Endothelial cell of umbilical vein (primary cell): ENCODE data around the gene NBEA. TPM values are rescaled to one million over a fixed set of nuclear protein-coding genes. Genes with fewer than 3 reads are reported as not detected.

Source experiments
- BruUV-seq: library from RNA; stranded (reverse); fragments of 400-500 nt; replicated peaks from 2 replicates; lab custom pipeline; 2021; lab: Mats Ljungman, UMichigan
- CTCF ChIA-PET: fragments of 300-600, 350-600 bp; sonication (Branson Sonifier 250); formaldehyde crosslinking; loops from one replicate; lab custom pipeline; 2021; ENCODE audit warnings: antibody characterized with exemption, inconsistent platforms; lab: Charles Lee
- POLR2A ChIA-PET: fragments of 300-600, 350-600 bp; sonication (Branson Sonifier 250); formaldehyde crosslinking; loops from one replicate; lab custom pipeline; 2021; ENCODE audit warnings: antibody characterized with exemption, inconsistent platforms; lab: Charles Lee
- DNase-seq: peaks from one replicate; pipeline ENCODE4 v3.0.0-alpha.2; 2011; ENCODE audit warnings: low read depth, low spot score
- FAIRE-seq: peaks from 2 replicates; lab custom pipeline; 2011; peaks lifted over from hg19 to GRCh38; lab: Jason Lieb, UNC
- H2AFZ ChIP-seq: 2 replicates; pipeline ENCODE4 v1.6.0; 2012; ENCODE audit warnings: low read depth, low read length, control low read depth, inconsistent platforms
- H3K27ac ChIP-seq: 2 replicates; pipeline ENCODE4 v1.5.1; 2011; ENCODE audit warnings: low read depth, mild to moderate bottlenecking, control low read depth, low read length, moderate library complexity; ENCODE audit not compliant: insufficient read depth
- H3K27me3 ChIP-seq, 2 experiments: 2 replicates each; pipeline versions ENCODE4 v1.6.0 to v1.6.1; 2011; ENCODE audit warnings: low read length in 2 of 2, mixed read lengths in 1 of 2; ENCODE audit not compliant: control insufficient read depth in 2 of 2, insufficient read depth in 2 of 2
- H3K36me3 ChIP-seq, 2 experiments: 2 replicates in 1 of 2; 3 replicates in 1 of 2; pipeline ENCODE4 v1.5.1; 2011; ENCODE audit warnings: low read length in 2 of 2, mild to moderate bottlenecking in 1 of 2, moderate library complexity in 1 of 2; ENCODE audit not compliant: control insufficient read depth in 2 of 2, insufficient read depth in 2 of 2; ENCODE audit errors: extremely low read depth in 1 of 2
- H3K4me1 ChIP-seq: 3 replicates; pipeline ENCODE4 v1.5.1; 2011; ENCODE audit warnings: mild to moderate bottlenecking, low read length; ENCODE audit not compliant: control insufficient read depth, insufficient read depth; ENCODE audit errors: extremely low read depth
- H3K4me2 ChIP-seq: 2 replicates; pipeline ENCODE4 v1.6.1; 2011; ENCODE audit warnings: low read length, control low read depth, mixed read lengths; ENCODE audit not compliant: insufficient read depth
- H3K4me3 ChIP-seq, 3 experiments: fragments of 200-600 bp in 1 of 3; sonication (generic), shearing (Covaris generic) in 1 of 3; replicated peaks in 1 of 3; 2 replicates each; pipeline ENCODE4 v1.5.1; 2011 to 2016; ENCODE audit warnings: control low read depth in 3 of 3, low read length in 3 of 3, mild to moderate bottlenecking in 2 of 3, inconsistent platforms in 1 of 3, low read depth in 1 of 3, moderate library complexity in 1 of 3; ENCODE audit not compliant: insufficient read depth in 1 of 3
- H3K79me2 ChIP-seq: 2 replicates; pipeline ENCODE4 v1.6.0; 2012; ENCODE audit warnings: low read length, inconsistent platforms; ENCODE audit not compliant: control insufficient read depth, insufficient read depth
- H3K9ac ChIP-seq: replicated peaks from 2 replicates; pipeline ENCODE3; 2011; ENCODE audit warnings: low read length, control low read depth; ENCODE audit not compliant: insufficient read depth; ENCODE audit errors: extremely low read depth
- H3K9me1 ChIP-seq: replicated peaks from 3 replicates; pipeline ENCODE4 v1.6.0; 2011; ENCODE audit warnings: mild to moderate bottlenecking, low read length; ENCODE audit not compliant: control insufficient read depth, insufficient read depth; ENCODE audit errors: extremely low read depth
- H3K9me3 ChIP-seq: replicated peaks from 2 replicates; pipeline ENCODE4 v1.5.1; 2012; ENCODE audit warnings: low read length, inconsistent platforms; ENCODE audit not compliant: control insufficient read depth, insufficient read depth
- H4K20me1 ChIP-seq: replicated peaks from 2 replicates; pipeline ENCODE3; 2011; ENCODE audit warnings: mild to moderate bottlenecking, low read length; ENCODE audit not compliant: control insufficient read depth, insufficient read depth; ENCODE audit errors: extremely low read depth
- EZH2 ChIP-seq: IDR thresholded peaks from 2 replicates; pipeline ENCODE4 v1.6.1; 2012; ENCODE audit warnings: borderline replicate concordance, low read depth, mild to moderate bottlenecking, moderate library complexity, low read length, inconsistent platforms; ENCODE audit not compliant: severe bottlenecking
- FOS ChIP-seq: IDR thresholded peaks from 2 replicates; pipeline ENCODE4 v1.6.1; 2011; ENCODE audit warnings: mild to moderate bottlenecking, low read length, moderate library complexity, borderline replicate concordance; ENCODE audit not compliant: insufficient read depth
- GATA2 ChIP-seq: IDR thresholded peaks from 2 replicates; pipeline ENCODE4 v1.7.0; 2011; ENCODE audit warnings: low read depth, mild to moderate bottlenecking, moderate library complexity, mixed read lengths, low read length; ENCODE audit not compliant: insufficient read length, insufficient read depth
- JUN ChIP-seq: IDR thresholded peaks from 2 replicates; pipeline ENCODE4 v1.6.1; 2011; ENCODE audit warnings: borderline replicate concordance, low read depth; ENCODE audit not compliant: insufficient read length, insufficient read depth
- MAX ChIP-seq: IDR thresholded peaks from 2 replicates; pipeline ENCODE4 v1.6.1; 2011; ENCODE audit not compliant: insufficient read depth, insufficient read length
- MYC ChIP-seq: IDR thresholded peaks from one replicate; pipeline ENCODE4 v1.6.1; 2011; ENCODE audit warnings: mild to moderate bottlenecking, low read depth, low read length
- POLR2A ChIP-seq: IDR thresholded peaks from 2 replicates; pipeline ENCODE4 v1.6.1; 2012; ENCODE audit warnings: low read depth, mild to moderate bottlenecking, control low read depth, low read length
- POLR2AphosphoS5 ChIP-seq: IDR thresholded peaks from 2 replicates; pipeline ENCODE4 v1.6.1; 2012; ENCODE audit warnings: low read depth, mild to moderate bottlenecking, control low read depth, low read length, moderate library complexity; ENCODE audit not compliant: insufficient read depth
- dilution Hi-C: fragments of 300-500 bp; cut with MboI; formaldehyde crosslinking; loops from one replicate; pipeline ENCODE4 v1.15.0; 2019; ENCODE audit warnings: low sequenced_read_pairs; ENCODE audit not compliant: extremely low pct_ligation_motif_present
- intact Hi-C: fragments of 100-400 bp; cut with micrococcal nuclease; formaldehyde crosslinking; loops from one replicate; pipeline ENCODE4 v1.10.0; 2022
- polyA plus RNA-seq, 4 experiments: library from polyadenylated mRNA; depleted of rRNA in 3 of 4; stranded (reverse) in 3 of 4; unstranded in 1 of 4; fragments of >200 nt; gene quantifications; 2 replicates each; pipeline versions ENCODE4 v1.2.1 to v1.2.3, GENCODE V29; 2011 to 2012; ENCODE audit warnings: missing spikeins in 1 of 4
- total RNA-seq: library from RNA; stranded (reverse); gene quantifications from 2 replicates; pipeline ENCODE4 v1.2.3, GENCODE V29; 2021

The NBEA gene
- total and polyA plus RNA-seq, 2 donors (not counting 3 experiments of a cell fraction or from before 2014, with no cell fraction given) = 3.0 to 4.8 TPM

GRCh38 chr13:35618565-35619083 lies 676.6 kb downstream of the NBEA start:
- no peak overlapping the region for H3K27ac ChIP-seq
- H2AFZ ChIP-seq = no peak overlapping the region

GRCh38 chr13:35621989-35622388 lies 679.9 kb downstream of the NBEA start:
- Histone ChIP-seq H4K20me1 (no peaks in the 10 kb centered on the region), H3K9me3 (no peaks in the 10 kb centered on the region), H3K27me3 (no peaks in the 10 kb centered on the region), H3K79me2 (no peaks in the 10 kb centered on the region), H3K4me1 (peaks cover 8% of the 10 kb centered on the region), H3K9ac (no peak overlapping the region), H3K4me2 (no peak overlapping the region), H2AFZ (no peak overlapping the region), H3K27ac (no peak overlapping the region), H3K9me1 (no peaks in the 10 kb centered on the region), H3K36me3 (no peaks in the 10 kb centered on the region), H3K4me3 (no peak overlapping the region)
- TF ChIP-seq POLR2AphosphoS5 (no peak), MYC (no peak), FOS (peak; percentile 44)
- CTCF ChIA-PET = interaction anchor here (1.0 to 2.8 kb wide), 3 partner anchors 10 to 13 kb away, joined by 4 to 20 read pairs (median 5); no protein-coding TSS in a partner anchor
- POLR2A ChIA-PET = no interaction called here
- dilution Hi-C loops = no loop called here
- FAIRE-seq (no peak), DNase-seq (peak; percentile 27)
- BruUV-seq = no TSS peak
- intact Hi-C loops = no loop called here

More at GRCh38 chr13:35618565-35619083, 676.6 kb downstream of the NBEA start:
- DNase-seq (no peak), FAIRE-seq (peak; percentile 18)
- H3K4me2 ChIP-seq = no peak overlapping the region
- POLR2A ChIA-PET = no interaction called here
- H3K79me2 ChIP-seq = no peaks in the 10 kb centered on the region
- no peak overlapping the region for H3K9ac ChIP-seq
- BruUV-seq = no TSS peak
- no peaks in the 10 kb centered on the region for H4K20me1 ChIP-seq
- TF ChIP-seq JUN (no peak), GATA2 (no peak), MYC (no peak), FOS (no peak), EZH2 (no peak), MAX (no peak), POLR2A (no peak), POLR2AphosphoS5 (no peak)
- H3K36me3 ChIP-seq = no peaks in the 10 kb centered on the region
- H3K9me1 ChIP-seq = no peaks in the 10 kb centered on the region
- intact Hi-C loops (no loop called here), dilution Hi-C loops (no loop called here)
- H3K4me3 ChIP-seq = no peak overlapping the region
- CTCF ChIA-PET = interaction anchor here (1.4 to 1.8 kb wide), 2 partner anchors 13 to 18 kb away, joined by 3 to 11 read pairs; no protein-coding TSS in a partner anchor
- H3K4me1 ChIP-seq = no peaks in the 10 kb centered on the region
- H3K27me3 ChIP-seq = no peaks in the 10 kb centered on the region
- H3K9me3 ChIP-seq = no peaks in the 10 kb centered on the region
